HepG2 (cell line): Measurements from ENCODE around the gene ACTR6. TPM values are rescaled to one million over a fixed set of nuclear protein-coding genes. Genes with fewer than 3 reads are reported as not detected.
A peak's percentile ranks its signal among the peaks of the same experiment; 100 is the strongest.

ENCODE experiments used
- HNF4G ChIP-seq, 2 experiments: sonication (generic) in 1 of 2; formaldehyde crosslinking in 1 of 2; IDR thresholded peaks; 2 replicates each; pipeline versions ENCODE4 v1.4.0 to v1.6.1; 2011 to 2020; ENCODE audit warnings: borderline replicate concordance in 2 of 2, low read depth in 2 of 2, mild to moderate bottlenecking in 2 of 2, low read length in 1 of 2, missing genetic modification reagents in 1 of 2, moderate library complexity in 1 of 2
- KAT7 ChIP-seq: IDR thresholded peaks from 2 replicates; pipeline ENCODE4 v1.6.1; 2018; ENCODE audit warnings: borderline replicate concordance, missing compliant biosample characterization
- LRRFIP1 ChIP-seq: sonication (generic); formaldehyde crosslinking; conservative IDR thresholded peaks from 2 replicates; pipeline ENCODE4 v1.4.0; 2020; ENCODE audit warnings: missing genetic modification reagents
- MYC ChIP-seq: sonication (generic); formaldehyde crosslinking; IDR thresholded peaks from 2 replicates; pipeline ENCODE4 v1.9.0; 2021; ENCODE audit warnings: missing genetic modification reagents, borderline replicate concordance
- NFYB ChIP-seq: sonication (generic); formaldehyde crosslinking; IDR thresholded peaks from 2 replicates; pipeline ENCODE4 v1.4.0; 2020; ENCODE audit warnings: missing genetic modification reagents
- NR2C2 ChIP-seq: sonication (generic); formaldehyde crosslinking; IDR thresholded peaks from 2 replicates; pipeline ENCODE4 v1.4.0; 2020; ENCODE audit warnings: missing genetic modification reagents, mild to moderate bottlenecking, moderate library complexity, borderline replicate concordance
- RBFOX2 ChIP-seq: fragments of 200-400 bp; formaldehyde crosslinking; IDR thresholded peaks from 2 replicates; pipeline ENCODE4 v1.6.1; 2017; ENCODE audit warnings: low read depth, mild to moderate bottlenecking, low read length
- YEATS4 ChIP-seq: sonication (generic); formaldehyde crosslinking; IDR thresholded peaks from 2 replicates; pipeline ENCODE4 v1.4.0; 2020; ENCODE audit warnings: missing genetic modification reagents, borderline replicate concordance
- ZBTB1 ChIP-seq: sonication (generic); formaldehyde crosslinking; IDR thresholded peaks from 2 replicates; pipeline ENCODE4 v1.4.0; 2020; ENCODE audit warnings: missing genetic modification reagents, borderline replicate concordance
- ZBTB46 ChIP-seq: sonication (generic); formaldehyde crosslinking; IDR thresholded peaks from 2 replicates; pipeline ENCODE4 v1.4.0; 2020; ENCODE audit warnings: mild to moderate bottlenecking, missing genetic modification reagents, borderline replicate concordance
- ZNF121 ChIP-seq: sonication (generic); formaldehyde crosslinking; IDR thresholded peaks from 2 replicates; pipeline ENCODE4 v1.5.0; 2020; ENCODE audit warnings: mild to moderate bottlenecking, missing genetic modification reagents
- ZNF253 ChIP-seq: sonication (generic); formaldehyde crosslinking; IDR thresholded peaks from 2 replicates; pipeline ENCODE4 v1.8.0; 2022; ENCODE audit warnings: mild to moderate bottlenecking, missing genetic modification reagents, borderline replicate concordance
- ZNF362 ChIP-seq: sonication (generic); formaldehyde crosslinking; IDR thresholded peaks from 2 replicates; pipeline ENCODE4 v1.4.0; 2020; ENCODE audit warnings: missing genetic modification reagents, mild to moderate bottlenecking, borderline replicate concordance
- ZNF451 ChIP-seq: sonication (generic); formaldehyde crosslinking; IDR thresholded peaks from 2 replicates; pipeline ENCODE4 v1.5.0; 2020; ENCODE audit warnings: mild to moderate bottlenecking, missing genetic modification reagents
- ZNF460 ChIP-seq: sonication (generic); formaldehyde crosslinking; IDR thresholded peaks from 2 replicates; pipeline ENCODE4 v1.5.1; 2020; ENCODE audit warnings: missing genetic modification reagents, mild to moderate bottlenecking, borderline replicate concordance
- ZNF589 ChIP-seq: sonication (generic); formaldehyde crosslinking; conservative IDR thresholded peaks from 2 replicates; pipeline ENCODE4 v1.8.0; 2022; ENCODE audit warnings: mild to moderate bottlenecking, moderate library complexity, missing genetic modification reagents
- ZNF773 ChIP-seq: sonication (generic); formaldehyde crosslinking; IDR thresholded peaks from 2 replicates; pipeline ENCODE4 v1.4.0; 2020; ENCODE audit warnings: missing genetic modification reagents, borderline replicate concordance
- ZSCAN21 ChIP-seq: sonication (generic); formaldehyde crosslinking; IDR thresholded peaks from 2 replicates; pipeline ENCODE4 v1.8.0; 2022; ENCODE audit warnings: mild to moderate bottlenecking, missing genetic modification reagents, moderate library complexity, borderline replicate concordance
- polyA plus RNA-seq, 8 experiments: library from polyadenylated mRNA; depleted of rRNA in 3 of 8; stranded (reverse) in 7 of 8; unstranded in 1 of 8; fragments of >200 nt; fragmentation: Illumina TruSeq in 4 of 8; extraction: Trizol in 4 of 8; gene quantifications; 2 replicates each; pipeline versions ENCODE4 v1.2.1 to v1.2.3, GENCODE V29; 2011 to 2016; ENCODE audit warnings: low read depth in 4 of 8, missing spikeins in 1 of 8, mixed read lengths in 1 of 8; ENCODE audit not compliant: insufficient read depth in 1 of 8
- total RNA-seq, 5 experiments: library from RNA; depleted of rRNA; stranded (reverse); fragments of >200 nt; fragmentation: Illumina TruSeq; extraction: Trizol; gene quantifications; 2 replicates each; pipeline ENCODE4 v1.2.3, GENCODE V29; 2016; ENCODE audit warnings: low read depth in 1 of 5
- TF ChIP-seq, protein P1 (sequence below): sonication (generic); formaldehyde crosslinking; IDR thresholded peaks from 2 replicates; pipeline ENCODE4 v1.5.0; 2020; ENCODE audit warnings: missing genetic modification reagents
- TF ChIP-seq, protein P2 (sequence below): sonication (generic); formaldehyde crosslinking; IDR thresholded peaks from 2 replicates; pipeline ENCODE4 v1.5.0; 2020; ENCODE audit warnings: mild to moderate bottlenecking, low read depth, missing genetic modification reagents, borderline replicate concordance

Gene ACTR6
- total and polyA plus RNA-seq, 2 of the 13 experiments (the other 11 are each of a cell fraction or from before 2014, with no cell fraction given), result 12.9 to 22.4 TPM

- TF ChIP-seq ZNF773 (CRISPR knock-in tag) (no peak), YEATS4 (CRISPR knock-in tag) (peak; percentile 91), ZNF460 (CRISPR knock-in tag) (no peak), ZNF253 (CRISPR knock-in tag) (no peak), RBFOX2 (0 out of 2 replicates have a peak, but pooled peaks have one; percentile 35), ZBTB46 (no peak), HNF4G (IDR thresholded peaks at IDR 0.05; ENCODE audit: borderline replicate concordance, low read depth, low read length) (no peak), HNF4G (CRISPR knock-in tag; IDR thresholded peaks at IDR 0.05; ENCODE audit: borderline replicate concordance, low read depth) (no peak), ZBTB1 (no peak), ZNF121 (no peak), ZNF451 (CRISPR knock-in tag) (no peak), ZNF589 (no peak), LRRFIP1 (CRISPR knock-in tag) (no peak), MYC (CRISPR knock-in tag) (peak; percentile 59; the same call in 1 of the 2 replicates), NFYB (CRISPR knock-in tag) (no peak), ZSCAN21 (CRISPR knock-in tag) (no peak), NR2C2 (CRISPR knock-in tag) (peak; percentile 68; the same call in 1 of the 2 replicates), ZNF362 (CRISPR knock-in tag) (no peak), KAT7 (CRISPR knock-in tag) (0 out of 2 replicates have a peak, but pooled peaks have one; percentile 47)
- TF ChIP-seq, protein P1, sequence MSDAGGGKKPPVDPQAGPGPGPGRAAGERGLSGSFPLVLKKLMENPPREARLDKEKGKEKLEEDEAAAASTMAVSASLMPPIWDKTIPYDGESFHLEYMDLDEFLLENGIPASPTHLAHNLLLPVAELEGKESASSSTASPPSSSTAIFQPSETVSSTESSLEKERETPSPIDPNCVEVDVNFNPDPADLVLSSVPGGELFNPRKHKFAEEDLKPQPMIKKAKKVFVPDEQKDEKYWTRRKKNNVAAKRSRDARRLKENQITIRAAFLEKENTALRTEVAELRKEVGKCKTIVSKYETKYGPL (CRISPR knock-in tag), result no peak
- TF ChIP-seq, protein P2, sequence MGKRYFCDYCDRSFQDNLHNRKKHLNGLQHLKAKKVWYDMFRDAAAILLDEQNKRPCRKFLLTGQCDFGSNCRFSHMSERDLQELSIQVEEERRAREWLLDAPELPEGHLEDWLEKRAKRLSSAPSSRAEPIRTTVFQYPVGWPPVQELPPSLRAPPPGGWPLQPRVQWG (CRISPR knock-in tag), result no peak
Observed at GRCh38 chr12:100200463-100201181, at the start of gene ACTR6 (continued).
